ENCODE measurements around the gene OR14A16.

Gene OR14A16

GRCh38 chr1:247843411-247843810 lies 19.5 kb upstream of the OR14A16 start:
- TF ChIP-seq CTCF (conservative IDR thresholded peaks at IDR 0.05; ENCODE audit: control insufficient read depth, insufficient read depth, low read depth, low read length), result no peak
- no peak for DNase-seq (ENCODE audit: low read depth)

GRCh38 chr1:247841796-247842195 lies 17.9 kb upstream of the OR14A16 start, which contains the start of gene OR11L1:
Gene OR11L1, minus strand, starts transcription at chr1:247841896. Its CDS starts 0 bp downstream, at chr1:247841896.
- no peak within 1 kb of the TSS for H3K4me3 ChIP-seq (ENCODE audit: control insufficient read depth, low read depth, low read length)
- TF ChIP-seq CTCF (conservative IDR thresholded peaks at IDR 0.05; ENCODE audit: control insufficient read depth, insufficient read depth, low read depth, low read length), result no peak
- no peak for DNase-seq (ENCODE audit: low read depth)

More at GRCh38 chr1:247843411-247843810, 19.5 kb upstream of the OR14A16 start:
- H3K4me3 ChIP-seq (ENCODE audit: control insufficient read depth, low read depth, low read length), result no peak overlapping the region

- no peak for DNase-seq (ENCODE audit: low read depth)
Observed at GRCh38 chr1:247840818-247841217, 16.9 kb upstream of the OR14A16 start.

GRCh38 chr1:247833601-247834000 lies 9.7 kb upstream of the OR14A16 start:
- no peak overlapping the region for H3K4me3 ChIP-seq (ENCODE audit: control insufficient read depth, low read depth, low read length)
- TF ChIP-seq CTCF (conservative IDR thresholded peaks at IDR 0.05; ENCODE audit: control insufficient read depth, insufficient read depth, low read depth, low read length), result no peak
- no peak for DNase-seq (ENCODE audit: low read depth)

More at GRCh38 chr1:247840818-247841217, 16.9 kb upstream of the OR14A16 start:
- H3K4me3 ChIP-seq (ENCODE audit: control insufficient read depth, low read depth, low read length), result no peak overlapping the region
- TF ChIP-seq CTCF (conservative IDR thresholded peaks at IDR 0.05; ENCODE audit: control insufficient read depth, insufficient read depth, low read depth, low read length), result no peak

GRCh38 chr1:247829656-247830055 lies 5.7 kb upstream of the OR14A16 start:
- H3K4me3 ChIP-seq (ENCODE audit: control insufficient read depth, low read depth, low read length), result no peak overlapping the region
- no peak for DNase-seq (ENCODE audit: low read depth)
- no peak for TF ChIP-seq CTCF (conservative IDR thresholded peaks at IDR 0.05; ENCODE audit: control insufficient read depth, insufficient read depth, low read depth, low read length)

GRCh38 chr1:247825362-247825761 lies 1.4 kb upstream of the OR14A16 start:
- no peak for TF ChIP-seq CTCF (conservative IDR thresholded peaks at IDR 0.05; ENCODE audit: control insufficient read depth, insufficient read depth, low read depth, low read length)

GRCh38 chr1:247822060-247822459 lies 1.9 kb downstream of the OR14A16 start:
- no peak for TF ChIP-seq CTCF (conservative IDR thresholded peaks at IDR 0.05; ENCODE audit: control insufficient read depth, insufficient read depth, low read depth, low read length)

More at GRCh38 chr1:247825362-247825761, 1.4 kb upstream of the OR14A16 start:
- H3K4me3 ChIP-seq (ENCODE audit: control insufficient read depth, low read depth, low read length), result no peak overlapping the region
- no peak for DNase-seq (ENCODE audit: low read depth)

More at GRCh38 chr1:247822060-247822459, 1.9 kb downstream of the OR14A16 start:
- DNase-seq (ENCODE audit: low read depth), result no peak
- H3K4me3 ChIP-seq (ENCODE audit: control insufficient read depth, low read depth, low read length), result no peak overlapping the region
